H1 (cell line): ENCODE data around the gene MCTS1. TPM values are rescaled to one million over a fixed set of nuclear protein-coding genes. Genes with fewer than 3 reads are reported as not detected.

Experiments used
- CTCF ChIA-PET: fragments of 300-600 bp; sonication (Branson Sonifier 250); formaldehyde crosslinking; loops from one replicate; lab custom pipeline; 2021; ENCODE audit not compliant: partially characterized antibody; lab: Charles Lee
- POLR2A ChIA-PET: fragments of 300-600 bp; sonication (Branson Sonifier 250); formaldehyde crosslinking; loops from one replicate; lab custom pipeline; 2021; ENCODE audit warnings: inconsistent platforms; ENCODE audit not compliant: partially characterized antibody; lab: Charles Lee
- DNase-seq, 2 experiments: peaks; one replicate each; pipeline versions ENCODE4 v3.0.0 to v3.0.0-alpha.2; 2010 to 2022; ENCODE audit warnings: low spot score in 2 of 2, low read depth in 1 of 2, mixed read lengths in 1 of 2
- FAIRE-seq: peaks from 2 replicates; lab custom pipeline; 2011; peaks lifted over from hg19 to GRCh38; lab: Jason Lieb, UNC
- H2AFZ ChIP-seq: 2 replicates; pipeline ENCODE4 v1.8.1; 2012; ENCODE audit warnings: low read length, inconsistent platforms
- H2AK5ac ChIP-seq: 2 replicates; pipeline ENCODE4 v1.6.1; 2013; ENCODE audit warnings: low read depth, low read length
- H2BK120ac ChIP-seq: replicated peaks from 2 replicates; pipeline ENCODE3; 2013; ENCODE audit warnings: low read depth, low read length, inconsistent platforms
- H2BK12ac ChIP-seq: 2 replicates; pipeline ENCODE4 v1.6.1; 2013; ENCODE audit warnings: low read depth, low read length
- H2BK15ac ChIP-seq: 2 replicates; pipeline ENCODE4 v1.6.1; 2013; ENCODE audit warnings: low read length
- H2BK20ac ChIP-seq: 2 replicates; pipeline ENCODE4 v1.6.1; 2013; ENCODE audit warnings: low read length
- H2BK5ac ChIP-seq: 2 replicates; pipeline ENCODE4 v1.6.1; 2013; ENCODE audit warnings: low read depth, low read length
- H3K14ac ChIP-seq: 2 replicates; pipeline ENCODE4 v1.6.1; 2013; ENCODE audit warnings: inconsistent platforms; ENCODE audit not compliant: insufficient read length
- H3K18ac ChIP-seq: 2 replicates; pipeline ENCODE4 v1.6.1; 2013; ENCODE audit warnings: low read length; ENCODE audit errors: extremely low read depth
- H3K23ac ChIP-seq: 2 replicates; pipeline ENCODE4 v1.6.1; 2013; ENCODE audit warnings: inconsistent platforms; ENCODE audit not compliant: insufficient read length
- H3K23me2 ChIP-seq: 2 replicates; pipeline ENCODE4 v1.6.1; 2013; ENCODE audit warnings: low read depth, low read length
- H3K27ac ChIP-seq: 2 replicates; pipeline ENCODE4 v1.6.1; 2011; ENCODE audit warnings: low read depth, low read length, inconsistent platforms
- H3K27me3 ChIP-seq, 4 experiments: replicated peaks in 1 of 4; 1 replicate in 1 of 4; 2 replicates in 3 of 4; pipeline versions ENCODE4 v1.6.1 to v1.8.1; 2011 to 2013; ENCODE audit warnings: low read length in 3 of 4, mild to moderate bottlenecking in 3 of 4, inconsistent platforms in 2 of 4, mixed read lengths in 2 of 4, moderate library complexity in 1 of 4; ENCODE audit not compliant: control insufficient read depth in 3 of 4, insufficient read depth in 3 of 4; ENCODE audit errors: extremely low read depth in 1 of 4
- H3K36me3 ChIP-seq, 4 experiments: 2 replicates each; pipeline versions ENCODE4 v1.6.1 to v1.8.1; 2011 to 2013; ENCODE audit warnings: mild to moderate bottlenecking in 4 of 4, low read length in 3 of 4, moderate library complexity in 2 of 4, control low read depth in 1 of 4, inconsistent platforms in 1 of 4; ENCODE audit not compliant: insufficient read depth in 4 of 4, control insufficient read depth in 2 of 4
- H3K4ac ChIP-seq: replicated peaks from 2 replicates; pipeline ENCODE3; 2013; ENCODE audit warnings: low read length, low read depth, mixed read lengths, inconsistent platforms; ENCODE audit not compliant: insufficient read length
- H3K4me1 ChIP-seq, 4 experiments: replicated peaks in 1 of 4; 1 replicate in 1 of 4; 2 replicates in 3 of 4; pipeline versions ENCODE4 v1.6.1 to v1.8.1; 2011 to 2013; ENCODE audit warnings: low read length in 3 of 4, inconsistent platforms in 2 of 4, mixed read lengths in 1 of 4; ENCODE audit not compliant: insufficient read depth in 4 of 4, control insufficient read depth in 3 of 4
- H3K4me2 ChIP-seq, 2 experiments: 2 replicates each; pipeline versions ENCODE4 v1.6.1 to v1.8.1; 2011 to 2013; ENCODE audit warnings: low read depth in 2 of 2, low read length in 2 of 2, control low read depth in 1 of 2, inconsistent platforms in 1 of 2, mild to moderate bottlenecking in 1 of 2; ENCODE audit not compliant: insufficient read depth in 1 of 2
- H3K4me3 ChIP-seq, 4 experiments: fragments of 200-600, 300-600 bp in 1 of 4; sonication (generic), shearing (Covaris generic), sonication (Bioruptor Twin) in 1 of 4; 2 replicates each; pipeline versions ENCODE4 v1.5.1 to v1.8.1; 2011 to 2016; ENCODE audit warnings: low read length in 4 of 4, low read depth in 3 of 4, control low read depth in 2 of 4, inconsistent platforms in 2 of 4, mild to moderate bottlenecking in 2 of 4, mixed read lengths in 1 of 4, moderate library complexity in 1 of 4; ENCODE audit not compliant: insufficient read depth in 2 of 4; ENCODE audit errors: extremely low read depth in 1 of 4
- H3K56ac ChIP-seq: replicated peaks from 2 replicates; pipeline ENCODE3; 2013; ENCODE audit warnings: low read depth, mild to moderate bottlenecking, mixed read lengths, low read length, inconsistent platforms; ENCODE audit not compliant: insufficient read length
- H3K79me1 ChIP-seq: 2 replicates; pipeline ENCODE4 v1.6.1; 2013; ENCODE audit warnings: low read depth, low read length, control low read depth
- H3K79me2 ChIP-seq, 2 experiments: 2 replicates each; pipeline versions ENCODE4 v1.6.1 to v1.8.1; 2012 to 2013; ENCODE audit warnings: low read length in 2 of 2, mild to moderate bottlenecking in 2 of 2, inconsistent platforms in 1 of 2; ENCODE audit not compliant: insufficient read depth in 2 of 2, control insufficient read depth in 1 of 2
- H3K9ac ChIP-seq, 4 experiments: replicated peaks in 1 of 4; 1 replicate in 1 of 4; 2 replicates in 3 of 4; pipeline versions ENCODE4 v1.6.1 to v1.8.1; 2011 to 2013; ENCODE audit warnings: low read depth in 3 of 4, low read length in 3 of 4, control low read depth in 2 of 4, mild to moderate bottlenecking in 2 of 4, moderate library complexity in 2 of 4, inconsistent platforms in 1 of 4; ENCODE audit errors: extremely low read depth in 1 of 4
- H3K9me3 ChIP-seq, 2 experiments: 2 replicates each; pipeline versions ENCODE4 v1.6.1 to v1.8.1; 2012 to 2013; ENCODE audit warnings: mild to moderate bottlenecking in 2 of 2, moderate library complexity in 2 of 2, control low read depth in 1 of 2, inconsistent platforms in 1 of 2, low read depth in 1 of 2, low read length in 1 of 2, mixed read lengths in 1 of 2; ENCODE audit not compliant: insufficient read depth in 2 of 2
- H4K20me1 ChIP-seq, 2 experiments: replicated peaks in 1 of 2; 2 replicates each; pipeline versions ENCODE3 to v1.8.1; 2011 to 2013; ENCODE audit warnings: inconsistent platforms in 2 of 2, low read length in 2 of 2, mild to moderate bottlenecking in 1 of 2; ENCODE audit not compliant: insufficient read depth in 2 of 2, control insufficient read depth in 1 of 2
- H4K5ac ChIP-seq: 2 replicates; pipeline ENCODE4 v1.6.1; 2013; ENCODE audit warnings: low read length, low read depth, mixed read lengths, inconsistent platforms; ENCODE audit not compliant: insufficient read length
- H4K8ac ChIP-seq: 2 replicates; pipeline ENCODE4 v1.8.0; 2013; ENCODE audit warnings: mild to moderate bottlenecking, moderate library complexity, low read length, inconsistent platforms; ENCODE audit not compliant: insufficient read depth; ENCODE audit errors: extremely low read depth
- H4K91ac ChIP-seq: replicated peaks from 2 replicates; pipeline ENCODE3; 2013; ENCODE audit warnings: low read length, mixed read lengths, inconsistent platforms; ENCODE audit not compliant: insufficient read length
- BACH1 ChIP-seq: IDR thresholded peaks from 2 replicates; pipeline ENCODE4 v1.6.1; 2012; ENCODE audit warnings: low read length, improper control_type of control experiment
- CBX5 ChIP-seq: fragments of 300-800, 300-1000 bp; sonication (generic); IDR thresholded peaks from 2 replicates; pipeline ENCODE4 v1.7.1; 2016; ENCODE audit warnings: antibody characterized with exemption, low read length, low read depth
- KDM4A ChIP-seq: IDR thresholded peaks from one replicate; pipeline ENCODE4 v1.7.1; 2012; ENCODE audit warnings: low read depth, mild to moderate bottlenecking, moderate library complexity, low read length, inconsistent platforms; ENCODE audit not compliant: severe bottlenecking
- KDM5A ChIP-seq: fragments of 200-600 bp; IDR thresholded peaks from 2 replicates; pipeline ENCODE4 v1.7.1; 2012; ENCODE audit warnings: mild to moderate bottlenecking, low read length, inconsistent platforms, mixed read lengths
- NANOG ChIP-seq: IDR thresholded peaks from 2 replicates; pipeline ENCODE4 v1.6.1; 2011; ENCODE audit warnings: low read length, low read depth, mild to moderate bottlenecking, inconsistent platforms; ENCODE audit not compliant: insufficient read depth, poor library complexity, severe bottlenecking
- PHF8 ChIP-seq: fragments of 200-600 bp; sonication (generic); conservative IDR thresholded peaks from 2 replicates; pipeline ENCODE4 v1.7.1; 2012; ENCODE audit warnings: low read depth, mild to moderate bottlenecking, inconsistent platforms, low read length, moderate library complexity
- SP1 ChIP-seq: IDR thresholded peaks from 2 replicates; pipeline ENCODE4 v1.6.1; 2011; ENCODE audit warnings: low read depth, low read length
- TAF7 ChIP-seq: optimal IDR thresholded peaks from 2 replicates; pipeline ENCODE3; 2011; ENCODE audit warnings: low read depth, mild to moderate bottlenecking, inconsistent platforms, low read length, moderate library complexity, borderline replicate concordance
- TBP ChIP-seq: IDR thresholded peaks from 2 replicates; pipeline ENCODE4 v1.6.1; 2011; ENCODE audit warnings: low read depth, low read length, improper control_type of control experiment
- WGBS, 2 experiments: shearing (Covaris generic) in 1 of 2; methylation state at CpG; one replicate each; pipeline versions ENCODE4 v1.1.6 to v1.1.7; 2013 to 2015; ENCODE audit warnings: low lambda C conversion rate in 2 of 2, mixed read lengths in 2 of 2, inconsistent platforms in 1 of 2, low coverage in 1 of 2, missing lambda C conversion rate in 1 of 2; ENCODE audit not compliant: insufficient replicate concordance in 2 of 2, insufficient coverage in 1 of 2, insufficient read length in 1 of 2; ENCODE audit errors: extremely low coverage in 1 of 2, missing lambda C conversion rate in 1 of 2; 5-methylcytosine and 5-hydroxymethylcytosine counted together
- polyA plus RNA-seq, 7 experiments: library from polyadenylated mRNA; depleted of rRNA in 3 of 7; stranded (reverse) in 5 of 7; unstranded in 2 of 7; fragments of >200 nt in 5 of 7; fragments of 200-250 nt in 2 of 7; gene quantifications; 1 replicate in 5 of 7; 2 replicates in 1 of 7; 4 replicates in 1 of 7; pipeline versions ENCODE4 v1.2.1 to v1.2.3, GENCODE V29; 2011 to 2013; ENCODE audit warnings: missing spikeins in 2 of 7, mixed read lengths in 2 of 7
- total RNA-seq: library from RNA; stranded (reverse); fragmentation: NEBNext Ultra II Directional; extraction: Animal tissue kit (Norgen Biotek cat#: 25700); gene quantifications from 2 replicates; pipeline ENCODE4 v1.2.1, GENCODE V29; 2021
- TF ChIP-seq, protein P1 (sequence below): IDR thresholded peaks from 2 replicates; pipeline ENCODE4 v1.6.1; 2012; ENCODE audit warnings: low read length, inconsistent platforms
- TF ChIP-seq, protein P2 (sequence below): IDR thresholded peaks from 2 replicates; pipeline ENCODE4 v1.6.1; 2011; ENCODE audit warnings: low read length, improper control_type of control experiment

MCTS1 gene
- total and polyA plus RNA-seq, 2 of the 8 experiments (the other 6 are each of a cell fraction or from before 2014, with no cell fraction given): 19.2 to 31.6 TPM

DNA sequence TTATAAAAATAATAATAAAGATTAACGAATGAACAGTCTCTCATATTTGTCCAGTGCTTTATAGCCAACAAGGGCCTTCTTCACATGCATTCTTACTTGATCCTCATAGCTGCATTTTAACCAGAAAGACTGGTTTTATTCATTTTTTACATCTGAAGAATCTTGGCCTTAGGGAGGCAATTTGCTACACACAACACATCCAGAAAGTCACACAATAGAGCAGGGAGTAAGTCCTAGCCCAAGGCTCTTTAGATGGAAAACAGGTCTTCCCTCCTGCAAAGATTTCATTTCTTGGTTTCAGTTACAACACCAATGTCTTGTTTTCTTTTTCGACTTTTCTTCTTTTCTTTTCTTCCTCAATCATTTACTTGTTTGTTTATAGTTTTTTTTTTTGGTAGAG, 39.0 kb downstream of the MCTS1 start:
- CTCF ChIA-PET: no interaction called here
- FAIRE-seq: no peak

More for the DNA sequence above, 39.0 kb downstream of the MCTS1 start:
- Histone ChIP-seq H2BK15ac (no peak overlapping the region), H4K91ac (no peak overlapping the region), H2BK120ac (no peak overlapping the region), H3K27me3 (no peaks in the 10 kb centered on the region), H3K4ac (no peak overlapping the region), H3K36me3 (no peaks in the 10 kb centered on the region), H3K79me2 (no peaks in the 10 kb centered on the region), H3K27ac (no peak overlapping the region), H2BK5ac (no peak overlapping the region), H3K23ac (no peak overlapping the region), H3K14ac (no peak overlapping the region), H3K4me1 (no peaks in the 10 kb centered on the region), H3K79me1 (no peaks in the 10 kb centered on the region), H2BK20ac (no peak overlapping the region), H3K9me3 (no peaks in the 10 kb centered on the region), H3K56ac (no peak overlapping the region), H4K5ac (no peak overlapping the region), H2AK5ac (no peak overlapping the region), H3K4me2 (no peak overlapping the region), H4K8ac (no peak overlapping the region), H3K9ac (no peak overlapping the region), H3K4me3 (no peak overlapping the region), H4K20me1 (no peaks in the 10 kb centered on the region), H3K23me2 (no peaks in the 10 kb centered on the region), H2BK12ac (no peak overlapping the region), H3K18ac (no peak overlapping the region), H2AFZ (no peak overlapping the region)
- WGBS, 2 experiments: 88% methylated on average over 2 of the region's 2 CpGs; no CpG with 5 or more reads in 1 of the 2 experiments
- TF ChIP-seq CBX5 (no peak), BACH1 (no peak), SP1 (no peak), PHF8 (no peak), TBP (no peak), KDM4A (no peak), TAF7 (no peak), KDM5A (no peak), NANOG (no peak)
- TF ChIP-seq, protein P1, sequence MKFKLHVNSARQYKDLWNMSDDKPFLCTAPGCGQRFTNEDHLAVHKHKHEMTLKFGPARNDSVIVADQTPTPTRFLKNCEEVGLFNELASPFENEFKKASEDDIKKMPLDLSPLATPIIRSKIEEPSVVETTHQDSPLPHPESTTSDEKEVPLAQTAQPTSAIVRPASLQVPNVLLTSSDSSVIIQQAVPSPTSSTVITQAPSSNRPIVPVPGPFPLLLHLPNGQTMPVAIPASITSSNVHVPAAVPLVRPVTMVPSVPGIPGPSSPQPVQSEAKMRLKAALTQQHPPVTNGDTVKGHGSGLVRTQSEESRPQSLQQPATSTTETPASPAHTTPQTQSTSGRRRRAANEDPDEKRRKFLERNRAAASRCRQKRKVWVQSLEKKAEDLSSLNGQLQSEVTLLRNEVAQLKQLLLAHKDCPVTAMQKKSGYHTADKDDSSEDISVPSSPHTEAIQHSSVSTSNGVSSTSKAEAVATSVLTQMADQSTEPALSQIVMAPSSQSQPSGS: no peak
- TF ChIP-seq, protein P2, sequence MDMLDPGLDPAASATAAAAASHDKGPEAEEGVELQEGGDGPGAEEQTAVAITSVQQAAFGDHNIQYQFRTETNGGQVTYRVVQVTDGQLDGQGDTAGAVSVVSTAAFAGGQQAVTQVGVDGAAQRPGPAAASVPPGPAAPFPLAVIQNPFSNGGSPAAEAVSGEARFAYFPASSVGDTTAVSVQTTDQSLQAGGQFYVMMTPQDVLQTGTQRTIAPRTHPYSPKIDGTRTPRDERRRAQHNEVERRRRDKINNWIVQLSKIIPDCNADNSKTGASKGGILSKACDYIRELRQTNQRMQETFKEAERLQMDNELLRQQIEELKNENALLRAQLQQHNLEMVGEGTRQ: no peak
- DNase-seq: no peak
- POLR2A ChIA-PET: no interaction called here
